ENCODE measurements around the gene ZMYM2. TPM values are rescaled to one million over a fixed set of nuclear protein-coding genes. Genes with fewer than 3 reads are reported as not detected.

ZMYM2 gene
- total RNA-seq, 1 experiment from 2014 or later = 24.1 TPM

- no peak for DNase-seq (ENCODE audit: low spot score)
Observed at GRCh38 chr13:20044086-20044485, 85.6 kb downstream of the ZMYM2 start.

DNA sequence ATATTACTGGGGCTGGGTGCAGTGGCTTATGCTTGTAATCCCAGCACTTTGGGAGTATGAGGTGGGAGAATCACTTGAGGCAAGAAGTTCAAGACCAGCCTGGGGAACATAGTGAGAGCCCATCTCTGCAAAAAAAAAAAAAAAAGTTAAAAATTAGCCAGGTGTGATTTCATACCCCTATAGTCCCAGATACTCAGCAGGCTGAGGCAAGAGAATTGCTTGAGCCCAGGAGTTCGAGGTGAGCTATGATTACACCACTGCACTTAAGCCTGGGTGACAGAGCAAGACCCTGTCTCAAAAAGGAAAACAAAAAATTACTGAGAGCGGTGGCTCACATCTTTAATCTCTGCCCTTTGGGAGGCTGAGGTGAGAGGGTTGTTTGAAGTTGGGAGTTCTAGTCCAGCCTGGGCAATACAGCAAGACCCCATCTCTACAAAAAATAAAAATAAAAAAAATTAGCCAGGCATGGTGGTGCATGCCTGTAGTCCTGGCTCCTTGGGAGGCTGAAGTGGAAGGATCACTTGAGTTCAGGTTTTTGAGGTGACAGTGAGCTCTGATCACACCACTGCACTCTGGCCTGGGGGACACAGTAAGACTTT is 87.5 kb downstream of the ZMYM2 start:
- DNase-seq (ENCODE audit: low spot score) = no peak

- no peak for DNase-seq (ENCODE audit: low spot score)
Observed at GRCh38 chr13:20049558-20050473, 91.3 kb downstream of the ZMYM2 start.

- no peak for DNase-seq (ENCODE audit: low spot score)
Observed at GRCh38 chr13:20051366-20051765, 92.8 kb downstream of the ZMYM2 start.

DNA sequence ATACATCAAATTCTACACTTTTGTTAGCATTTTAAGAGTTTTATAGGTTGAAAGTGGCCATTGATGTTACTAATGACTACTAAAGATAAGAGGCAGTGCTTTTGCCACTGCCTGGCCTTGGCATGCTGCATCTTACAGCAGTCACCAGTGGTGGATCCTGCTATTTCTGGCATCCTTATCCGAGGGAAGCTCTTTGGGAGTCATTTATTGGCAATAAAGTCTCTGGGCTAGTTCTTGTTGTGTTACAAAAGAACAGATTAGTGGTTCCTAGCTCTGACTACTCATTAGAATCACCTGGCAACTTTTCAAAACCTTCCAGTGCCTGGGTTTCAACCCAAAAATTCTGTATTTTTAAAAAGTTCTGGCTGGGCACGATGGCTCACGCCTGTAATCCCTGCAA is 94.5 kb downstream of the ZMYM2 start:
- DNase-seq (ENCODE audit: low spot score) = no peak

GRCh38 chr13:20053891-20054290 is 95.4 kb downstream of the ZMYM2 start:
- DNase-seq (ENCODE audit: low spot score) = no peak

- no peak for DNase-seq (ENCODE audit: low spot score)
Observed at GRCh38 chr13:20054586-20054985, 96.1 kb downstream of the ZMYM2 start.

- no peak for DNase-seq (ENCODE audit: low spot score)
Observed at GRCh38 chr13:20057214-20057613, 98.7 kb downstream of the ZMYM2 start.

DNA sequence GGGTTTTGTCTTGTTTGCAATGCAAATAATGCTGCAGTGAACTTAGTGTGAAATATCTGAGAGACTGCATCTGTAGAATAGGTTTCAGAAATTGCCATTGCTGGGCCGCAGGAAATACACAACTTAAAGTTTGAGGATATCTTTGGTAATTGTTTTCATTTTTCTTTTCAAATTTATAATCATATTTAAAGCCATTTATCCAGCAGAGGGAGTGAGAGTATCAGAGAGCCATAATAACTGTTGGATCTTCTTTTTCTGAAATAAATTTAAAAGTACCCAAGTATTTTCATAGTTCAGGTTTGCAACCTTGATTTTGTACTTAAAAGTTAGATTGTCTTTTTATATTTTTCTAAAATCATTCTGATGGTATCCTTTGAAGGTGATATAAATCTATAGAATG is 99.4 kb downstream of the ZMYM2 start:
- no peak for DNase-seq (ENCODE audit: low spot score)

DNA sequence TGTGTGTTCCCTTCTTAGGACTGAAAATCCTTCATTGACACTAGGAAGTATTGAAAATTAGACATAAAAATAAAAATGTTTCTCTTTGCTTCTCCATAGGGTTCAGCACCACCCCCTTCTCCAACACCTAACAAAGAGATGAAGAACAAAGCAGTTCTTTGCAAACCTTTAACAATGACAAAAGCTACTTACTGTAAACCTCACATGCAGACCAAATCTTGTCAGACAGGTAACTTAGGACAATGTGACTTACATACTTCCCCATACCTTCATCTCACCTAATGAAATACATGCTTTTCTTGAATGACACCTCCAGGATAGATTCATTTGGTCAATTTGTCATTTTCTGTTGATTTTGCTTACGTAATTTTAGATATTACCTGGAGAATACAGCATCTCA is 99.9 kb downstream of the ZMYM2 start:
- DNase-seq (ENCODE audit: low spot score) = no peak

GRCh38 chr13:20064128-20064527 is 105.6 kb downstream of the ZMYM2 start:
- DNase-seq (ENCODE audit: low spot score) = peak; percentile 29

GRCh38 chr13:20065516-20065915 is 107.0 kb downstream of the ZMYM2 start:
- DNase-seq (ENCODE audit: low spot score) = no peak

GRCh38 chr13:20069956-20070355 is 111.4 kb downstream of the ZMYM2 start:
- DNase-seq (ENCODE audit: low spot score) = no peak

GRCh38 chr13:20073775-20074174 is 115.2 kb downstream of the ZMYM2 start:
- DNase-seq (ENCODE audit: low spot score) = no peak

DNA sequence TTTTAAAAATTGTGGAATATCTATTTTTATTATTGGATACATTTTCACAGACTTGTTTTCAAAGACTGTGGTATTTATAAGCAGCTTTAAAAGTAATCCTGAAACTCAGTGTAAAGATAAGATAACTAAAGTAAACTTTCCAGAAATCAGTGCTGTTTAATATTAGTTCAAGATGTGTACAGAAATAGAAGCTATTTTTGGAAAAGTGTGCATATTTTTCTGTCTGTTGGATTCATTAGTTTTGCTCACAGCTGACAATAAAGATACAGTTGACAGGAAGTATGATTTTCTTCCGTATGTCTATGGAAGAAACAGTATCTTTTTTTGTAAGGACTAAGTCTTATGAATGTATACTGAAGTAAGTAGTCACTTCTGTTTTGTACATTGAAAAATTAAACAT is 116.4 kb downstream of the ZMYM2 start:
- DNase-seq (ENCODE audit: low spot score) = no peak

DNA sequence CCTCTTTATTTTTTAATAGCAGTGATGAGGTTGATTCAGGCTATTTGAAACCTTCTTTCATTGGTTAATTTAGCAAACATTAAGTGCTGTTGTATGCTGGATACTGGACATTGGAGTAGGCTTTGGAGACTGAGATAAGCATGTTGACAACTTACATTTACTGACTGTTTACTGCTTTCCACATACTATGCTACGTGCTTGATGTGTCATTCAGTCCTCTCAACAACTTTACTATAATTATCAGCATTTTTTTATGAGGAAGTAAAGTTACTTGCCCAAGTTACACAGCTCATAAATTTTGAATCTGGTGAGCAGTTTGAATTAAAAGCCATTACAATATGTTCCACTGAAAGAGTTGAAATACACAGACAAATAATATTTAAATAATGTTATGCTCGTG is 118.6 kb downstream of the ZMYM2 start:
- no peak for DNase-seq (ENCODE audit: low spot score)

GRCh38 chr13:20080377-20081164 is 122.0 kb downstream of the ZMYM2 start:
- no peak for DNase-seq (ENCODE audit: low spot score)

- no peak for DNase-seq (ENCODE audit: low spot score)
Observed at GRCh38 chr13:20090349-20090748, 131.8 kb downstream of the ZMYM2 start.

GRCh38 chr13:20093951-20094350 is 135.4 kb downstream of the ZMYM2 start:
- DNase-seq (ENCODE audit: low spot score) = no peak

DNA sequence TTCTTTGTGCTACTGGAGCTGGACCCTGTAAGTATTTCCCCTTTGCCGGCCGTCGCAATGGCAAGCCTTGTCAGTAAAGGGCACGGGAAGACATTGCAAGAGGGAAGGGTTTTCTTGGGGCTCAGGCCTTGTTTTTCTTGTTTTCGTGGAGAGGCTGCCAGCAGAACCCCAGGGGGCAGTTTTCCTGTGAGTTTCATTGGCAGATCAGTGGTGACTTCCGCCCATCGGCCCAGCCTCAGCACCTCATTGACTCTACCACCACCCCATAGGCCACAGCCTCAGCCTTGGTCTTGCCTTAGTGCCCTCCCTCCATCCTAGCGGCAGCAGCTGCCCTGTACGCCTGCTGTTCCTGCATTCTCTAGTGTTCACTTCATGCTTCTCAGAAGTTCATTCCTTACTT is 140.8 kb downstream of the ZMYM2 start:
- no peak for DNase-seq (ENCODE audit: low spot score)

- DNase-seq (ENCODE audit: low spot score) = no peak
Observed at GRCh38 chr13:20101467-20102316, 143.2 kb downstream of the ZMYM2 start.
